Left hindlimb (tissue), 1 donor: ENCODE data around the gene TMEM179.

Experiments used
- DNase-seq: peaks from one replicate; pipeline ENCODE4 v3.0.0-alpha.2; 2018

TMEM179 gene

GRCh38 chr14:104541905-104542465, 62.6 kb downstream of the TMEM179 start:
- DNase-seq: no peak
